Activated T-helper 2 cell treated with anti-CD3 and anti-CD28 coated beads, Interferon-gamma antibody, Interleukin-2, Interleukin-4, amounts not matched to agents 10 μg/mL and 5 μg/mL and 100 μg/mL, durations not matched to agents 14 hours and 24 hours and 36 hours (primary cell): ENCODE results near the gene PDE4D. TPM values are rescaled to one million over a fixed set of nuclear protein-coding genes. Genes with fewer than 3 reads are reported as not detected.
"Not testable (repeated sequence)": the region's sequence is repeated elsewhere in the genome, so short reads cannot be mapped to it uniquely, and the experiment has no call there.

Experiments
- DNase-seq: peaks from one replicate; pipeline ENCODE4 v3.0.0; 2021; ENCODE audit warnings: low spot score
- H3K27ac Mint-ChIP-seq: one replicate; pipeline ENCODE4 v1.8.0; 2021; ENCODE audit warnings: mixed read lengths
- H3K27me3 Mint-ChIP-seq: one replicate; pipeline ENCODE4 v1.8.0; 2021; ENCODE audit warnings: low read depth, mixed read lengths
- H3K36me3 Mint-ChIP-seq: one replicate; pipeline ENCODE4 v1.8.0; 2021; ENCODE audit warnings: low read depth, mixed read lengths
- H3K4me1 Mint-ChIP-seq: one replicate; pipeline ENCODE4 v1.8.0; 2021; ENCODE audit warnings: low read depth, mixed read lengths
- H3K4me3 Mint-ChIP-seq: one replicate; pipeline ENCODE4 v1.8.0; 2021; ENCODE audit warnings: low read depth, mild to moderate bottlenecking, moderate library complexity, mixed read lengths
- H3K9me3 Mint-ChIP-seq: one replicate; pipeline ENCODE4 v1.8.0; 2021; ENCODE audit warnings: mixed read lengths
- intact Hi-C: fragments of 100-400 bp; cut with micrococcal nuclease; formaldehyde crosslinking; loops from one replicate; pipeline ENCODE4 v1.15.1; 2023
- total RNA-seq: library from RNA; stranded (reverse); gene quantifications from 2 replicates; pipeline ENCODE4 v1.2.3, GENCODE V29; 2022

PDE4D gene
- total RNA-seq, 1 donor from 2014 or later = 102 TPM

DNA sequence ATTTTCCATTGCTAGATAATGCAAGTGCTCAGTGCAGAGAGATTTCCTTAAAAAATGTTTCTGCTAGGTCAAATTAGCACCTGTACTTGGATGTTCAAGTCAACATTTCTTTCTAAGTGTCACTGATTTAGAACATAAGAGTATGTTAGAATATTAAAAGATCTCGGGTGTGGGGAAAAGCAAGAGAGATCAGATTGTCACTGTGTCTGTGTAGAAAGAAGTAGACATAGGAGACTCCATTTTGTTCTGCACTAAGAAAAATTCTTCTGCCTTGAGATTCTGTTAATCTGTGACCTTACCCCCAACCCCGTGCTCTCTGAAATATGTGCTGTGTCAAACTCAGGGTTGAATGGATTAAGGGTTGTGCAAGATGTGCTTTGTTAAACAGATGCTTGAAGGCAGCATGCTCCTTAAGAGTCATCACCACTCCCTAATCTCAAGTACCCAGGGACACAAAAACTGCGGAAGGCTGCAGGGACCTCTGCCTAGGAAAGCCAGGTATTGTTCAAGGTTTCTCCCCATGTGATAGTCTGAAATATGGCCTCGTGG is 429.8 kb downstream of the PDE4D start:
- H3K27me3 Mint-ChIP-seq, H3K27ac Mint-ChIP-seq, H3K36me3 Mint-ChIP-seq, H3K9me3 Mint-ChIP-seq, DNase-seq, intact Hi-C loops, H3K4me3 Mint-ChIP-seq, H3K4me1 Mint-ChIP-seq: not testable (repeated sequence)

DNA sequence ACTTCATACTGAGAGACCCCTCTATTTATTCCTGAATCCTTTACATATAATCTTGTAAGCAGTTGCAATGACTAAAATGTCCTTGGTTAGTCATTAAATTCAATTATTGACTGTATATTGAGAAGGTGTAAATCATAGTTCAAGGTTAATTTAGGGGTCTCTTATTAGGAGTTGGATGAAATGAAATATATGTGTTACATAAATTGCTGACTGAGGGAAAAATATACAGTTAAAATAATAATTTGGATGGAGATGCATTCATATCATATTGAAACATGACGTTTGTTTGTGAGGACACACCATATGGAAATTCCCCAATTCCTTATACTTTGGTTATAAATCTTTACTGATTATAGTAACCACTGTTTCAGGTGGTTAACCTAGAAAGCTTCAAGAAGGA is 430.6 kb downstream of the PDE4D start:
- no peak for DNase-seq
- no peaks in the 10 kb centered on the region for H3K4me1 Mint-ChIP-seq
- no peak overlapping the region for H3K27ac Mint-ChIP-seq
- no peak overlapping the region for H3K4me3 Mint-ChIP-seq
- no peaks in the 10 kb centered on the region for H3K9me3 Mint-ChIP-seq
- intact Hi-C loops = no loop called here
- H3K36me3 Mint-ChIP-seq = no peaks in the 10 kb centered on the region
- H3K27me3 Mint-ChIP-seq = peaks cover 2% of the 10 kb centered on the region

GRCh38 chr5:59460368-59461153 is 433.0 kb downstream of the PDE4D start:
- intact Hi-C loops = no loop called here
- Mint-ChIP-seq H3K4me1 (no peaks in the 10 kb centered on the region), H3K36me3 (no peaks in the 10 kb centered on the region), H3K27me3 (peaks cover 6% of the 10 kb centered on the region), H3K9me3 (no peaks in the 10 kb centered on the region), H3K27ac (no peak overlapping the region), H3K4me3 (no peak overlapping the region)
- DNase-seq = no peak

- H3K4me3 Mint-ChIP-seq = no peak overlapping the region
- intact Hi-C loops = no loop called here
- DNase-seq = no peak
- H3K9me3 Mint-ChIP-seq = no peaks in the 10 kb centered on the region
- no peaks in the 10 kb centered on the region for H3K4me1 Mint-ChIP-seq
- peaks cover 6% of the 10 kb centered on the region for H3K27me3 Mint-ChIP-seq
- H3K27ac Mint-ChIP-seq = no peak overlapping the region
- no peaks in the 10 kb centered on the region for H3K36me3 Mint-ChIP-seq
Observed at GRCh38 chr5:59458966-59459729, 434.4 kb downstream of the PDE4D start.

- no peak overlapping the region for H3K4me3 Mint-ChIP-seq
- intact Hi-C loops = no loop called here
- no peaks in the 10 kb centered on the region for H3K4me1 Mint-ChIP-seq
- H3K27me3 Mint-ChIP-seq = peaks cover 6% of the 10 kb centered on the region
- H3K27ac Mint-ChIP-seq = no peak overlapping the region
- H3K9me3 Mint-ChIP-seq = no peaks in the 10 kb centered on the region
- no peaks in the 10 kb centered on the region for H3K36me3 Mint-ChIP-seq
- no peak for DNase-seq
Observed at GRCh38 chr5:59458321-59458720, 435.2 kb downstream of the PDE4D start.

DNA sequence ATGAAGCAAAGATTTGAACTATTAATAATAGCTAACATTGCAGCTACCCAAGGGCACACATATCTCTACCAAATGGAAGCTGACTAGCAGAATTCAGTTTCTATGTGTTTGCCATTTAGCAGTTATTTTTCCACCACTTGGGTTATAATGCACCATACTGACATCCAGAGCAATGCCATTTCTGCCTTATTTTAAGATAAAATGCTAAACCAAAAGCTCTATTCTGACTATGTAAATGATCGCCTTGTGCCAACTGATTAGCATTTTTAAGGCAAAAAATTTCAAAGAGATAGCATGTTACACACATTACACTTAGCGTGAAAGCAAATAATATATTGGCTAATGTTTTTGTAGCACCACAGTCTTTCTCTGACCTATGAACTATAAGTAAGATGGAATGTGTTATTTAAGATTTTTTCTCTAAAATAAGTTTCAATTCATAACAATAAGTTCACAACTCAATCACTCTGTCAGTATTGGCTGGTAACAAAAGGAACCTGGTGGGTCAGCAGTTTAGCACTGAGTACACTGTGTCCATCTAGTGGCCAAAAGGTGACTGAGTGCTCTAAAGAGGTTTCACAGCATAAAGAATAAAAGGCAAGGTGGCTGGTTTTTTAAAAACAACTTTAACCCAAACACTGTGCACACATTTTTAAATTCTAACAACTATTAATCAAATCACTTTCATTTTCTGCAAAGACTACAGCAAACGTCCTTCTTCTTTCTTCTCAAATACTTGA is 443.5 kb downstream of the PDE4D start:
- no peak overlapping the region for H3K27ac Mint-ChIP-seq
- H3K4me1 Mint-ChIP-seq = no peaks in the 10 kb centered on the region
- intact Hi-C loops = no loop called here
- DNase-seq = no peak
- H3K27me3 Mint-ChIP-seq = peaks cover 1% of the 10 kb centered on the region
- no peaks in the 10 kb centered on the region for H3K36me3 Mint-ChIP-seq
- H3K4me3 Mint-ChIP-seq = no peak overlapping the region
- H3K9me3 Mint-ChIP-seq = no peaks in the 10 kb centered on the region

GRCh38 chr5:59446356-59446755 is 447.2 kb downstream of the PDE4D start:
- intact Hi-C loops = no loop called here
- Mint-ChIP-seq H3K27me3 (peaks cover 1% of the 10 kb centered on the region), H3K36me3 (no peaks in the 10 kb centered on the region), H3K4me1 (no peaks in the 10 kb centered on the region), H3K4me3 (no peak overlapping the region), H3K9me3 (no peaks in the 10 kb centered on the region), H3K27ac (no peak overlapping the region)
- no peak for DNase-seq

GRCh38 chr5:59445741-59446140 is 447.8 kb downstream of the PDE4D start:
- no peaks in the 10 kb centered on the region for H3K36me3 Mint-ChIP-seq
- H3K4me3 Mint-ChIP-seq = no peak overlapping the region
- no peak overlapping the region for H3K27ac Mint-ChIP-seq
- peaks cover 1% of the 10 kb centered on the region for H3K27me3 Mint-ChIP-seq
- no peaks in the 10 kb centered on the region for H3K4me1 Mint-ChIP-seq
- intact Hi-C loops = no loop called here
- H3K9me3 Mint-ChIP-seq = no peaks in the 10 kb centered on the region
- no peak for DNase-seq

DNA sequence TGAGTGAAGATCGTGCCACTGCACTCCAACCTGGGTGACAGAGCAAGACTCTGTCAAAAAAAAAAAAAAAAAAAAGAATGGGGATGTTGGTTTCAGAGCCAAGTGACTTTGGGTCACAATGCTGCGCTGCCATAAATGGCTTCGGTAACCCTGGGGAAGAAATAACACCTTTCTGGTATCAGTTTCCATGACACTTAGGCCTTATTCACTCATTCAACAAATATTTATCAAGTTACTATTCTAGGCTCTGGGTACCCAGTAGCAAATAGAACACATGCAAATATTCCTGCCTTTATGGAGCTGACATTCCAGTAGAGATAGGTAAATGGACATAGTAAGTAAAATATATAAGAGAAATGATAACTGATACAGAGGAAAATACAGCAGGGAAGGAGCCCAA is 454.2 kb downstream of the PDE4D start:
- no peaks in the 10 kb centered on the region for H3K9me3 Mint-ChIP-seq
- no peaks in the 10 kb centered on the region for H3K36me3 Mint-ChIP-seq
- no peak overlapping the region for H3K27ac Mint-ChIP-seq
- DNase-seq = no peak
- peaks cover 2% of the 10 kb centered on the region for H3K27me3 Mint-ChIP-seq
- H3K4me1 Mint-ChIP-seq = no peaks in the 10 kb centered on the region
- intact Hi-C loops = no loop called here
- H3K4me3 Mint-ChIP-seq = no peak overlapping the region

DNA sequence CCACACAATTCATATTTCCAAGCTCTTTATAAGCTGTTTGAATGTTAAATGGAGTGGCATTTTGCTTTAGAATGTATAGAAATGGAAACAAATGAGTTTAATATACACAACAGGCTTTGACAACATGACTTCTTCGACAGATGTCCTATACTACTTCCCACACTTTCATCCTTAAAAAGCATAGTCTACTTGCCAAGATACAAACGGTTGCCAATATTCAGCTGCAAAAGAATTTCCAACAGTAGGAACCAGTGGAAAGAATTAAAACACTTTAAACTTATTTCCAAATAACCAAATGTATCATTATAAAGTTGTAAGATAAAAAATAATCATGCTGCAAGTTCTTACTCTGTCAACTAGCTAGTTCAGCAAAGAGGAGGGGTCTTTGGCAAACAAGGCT is 456.4 kb downstream of the PDE4D start:
- Mint-ChIP-seq H3K27me3 (peaks cover 2% of the 10 kb centered on the region), H3K36me3 (no peaks in the 10 kb centered on the region), H3K27ac (no peak overlapping the region), H3K4me1 (no peaks in the 10 kb centered on the region), H3K4me3 (no peak overlapping the region), H3K9me3 (no peaks in the 10 kb centered on the region)
- no peak for DNase-seq
- intact Hi-C loops = no loop called here

DNA sequence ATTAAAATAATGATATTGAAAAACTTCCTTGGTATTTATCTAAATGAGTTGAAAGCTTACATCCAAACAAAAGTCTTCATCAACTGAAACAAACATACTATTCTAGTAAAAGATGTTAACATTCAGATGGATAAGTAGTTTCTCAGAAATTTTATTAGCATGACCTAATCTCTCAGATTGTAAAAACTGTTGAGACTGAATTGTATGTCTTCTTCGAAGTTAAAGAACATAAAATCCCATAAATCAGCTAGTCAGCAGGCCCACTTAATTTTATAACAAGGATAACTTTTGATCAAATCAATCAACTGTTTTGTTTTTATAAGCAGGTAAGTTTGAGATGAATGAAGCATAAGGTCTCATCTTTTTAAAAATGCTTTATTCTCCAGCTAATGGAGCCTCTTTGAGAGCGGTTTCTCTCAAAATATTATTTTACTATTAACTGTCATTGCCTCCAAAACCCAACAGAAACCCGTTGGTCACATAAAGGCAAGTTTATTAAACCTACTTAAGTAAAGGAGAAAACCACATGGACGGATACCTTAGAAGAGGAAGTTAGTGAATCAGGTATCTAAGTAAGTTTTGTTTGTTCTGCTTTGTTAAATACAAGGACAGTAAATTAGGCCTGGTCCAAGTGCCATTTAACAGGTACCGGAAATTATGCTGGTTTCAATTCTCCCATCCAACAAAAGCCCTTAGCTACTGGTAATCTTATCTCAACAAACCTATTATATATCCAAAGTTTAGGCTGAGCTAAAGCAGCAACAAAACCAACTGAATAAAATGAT is 457.0 kb downstream of the PDE4D start:
- no peak for DNase-seq
- no peaks in the 10 kb centered on the region for H3K4me1 Mint-ChIP-seq
- H3K27me3 Mint-ChIP-seq = peaks cover 4% of the 10 kb centered on the region
- intact Hi-C loops = no loop called here
- H3K36me3 Mint-ChIP-seq = no peaks in the 10 kb centered on the region
- H3K4me3 Mint-ChIP-seq = no peak overlapping the region
- no peaks in the 10 kb centered on the region for H3K9me3 Mint-ChIP-seq
- H3K27ac Mint-ChIP-seq = no peak overlapping the region

GRCh38 chr5:59433174-59433573 is 460.4 kb downstream of the PDE4D start:
- H3K4me3 Mint-ChIP-seq = no peak overlapping the region
- no peaks in the 10 kb centered on the region for H3K36me3 Mint-ChIP-seq
- no peak for DNase-seq
- H3K9me3 Mint-ChIP-seq = no peaks in the 10 kb centered on the region
- no peak overlapping the region for H3K27ac Mint-ChIP-seq
- no peaks in the 10 kb centered on the region for H3K4me1 Mint-ChIP-seq
- intact Hi-C loops = no loop called here
- H3K27me3 Mint-ChIP-seq = peaks cover 2% of the 10 kb centered on the region
